RWPE1 (cell line): ENCODE measurements around the gene LEF1.

ENCODE experiments used
- CTCF ChIA-PET: fragments of 350-600 bp; sonication (Branson Sonifier 250); formaldehyde crosslinking; extraction: SDS; loops from one replicate; lab custom pipeline; 2021; lab: Yijun Ruan, JAX
- POLR2A ChIA-PET: fragments of 400-600 bp; formaldehyde crosslinking; extraction: SDS; loops from one replicate; lab custom pipeline; 2020; ENCODE audit warnings: antibody characterized with exemption; ENCODE audit not compliant: low non-redundant PET; lab: Yijun Ruan, JAX
- DNase-seq: peaks from one replicate; pipeline ENCODE4 v3.0.0; 2012; ENCODE audit warnings: low spot score
- H3K27ac ChIP-seq: fragments of 450-650 bp; 2 replicates; pipeline ENCODE4 v1.5.1; 2017
- TF ChIP-seq, protein P1 (sequence below): fragments of 450-650 bp; conservative IDR thresholded peaks from 2 replicates; pipeline ENCODE4 v1.5.1; 2017; ENCODE audit warnings: low read depth, mild to moderate bottlenecking

Gene LEF1

DNA sequence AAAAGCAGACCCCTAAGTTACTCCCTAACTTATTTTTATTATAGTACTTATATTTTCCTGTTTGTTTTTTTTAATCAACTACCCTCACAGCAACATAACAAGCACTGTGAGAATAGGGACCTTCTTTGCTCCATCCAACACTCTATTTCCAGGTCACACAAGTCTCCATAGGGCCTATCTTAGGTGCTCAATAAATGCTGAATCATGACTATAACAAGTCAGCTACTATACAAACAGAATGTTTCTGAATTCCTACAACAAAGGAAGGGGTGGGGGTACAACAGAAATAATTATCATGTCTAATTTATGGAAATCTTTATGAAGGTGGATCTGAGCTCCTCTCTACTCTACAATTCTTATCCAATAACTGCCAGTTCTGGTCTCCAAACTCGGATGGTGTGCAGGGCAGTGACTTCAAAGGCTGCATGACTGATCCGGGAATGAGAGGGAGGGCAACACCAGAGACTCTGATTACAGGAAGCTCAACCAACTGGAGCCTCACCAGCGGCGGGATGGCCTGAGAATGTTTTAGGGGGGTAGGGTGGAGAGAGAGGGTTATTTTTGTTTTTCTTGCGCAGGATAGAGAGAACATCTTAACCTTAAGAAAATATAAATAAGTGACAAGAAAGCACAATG, 107.9 kb downstream of the LEF1 start:
- TF ChIP-seq, protein P1, sequence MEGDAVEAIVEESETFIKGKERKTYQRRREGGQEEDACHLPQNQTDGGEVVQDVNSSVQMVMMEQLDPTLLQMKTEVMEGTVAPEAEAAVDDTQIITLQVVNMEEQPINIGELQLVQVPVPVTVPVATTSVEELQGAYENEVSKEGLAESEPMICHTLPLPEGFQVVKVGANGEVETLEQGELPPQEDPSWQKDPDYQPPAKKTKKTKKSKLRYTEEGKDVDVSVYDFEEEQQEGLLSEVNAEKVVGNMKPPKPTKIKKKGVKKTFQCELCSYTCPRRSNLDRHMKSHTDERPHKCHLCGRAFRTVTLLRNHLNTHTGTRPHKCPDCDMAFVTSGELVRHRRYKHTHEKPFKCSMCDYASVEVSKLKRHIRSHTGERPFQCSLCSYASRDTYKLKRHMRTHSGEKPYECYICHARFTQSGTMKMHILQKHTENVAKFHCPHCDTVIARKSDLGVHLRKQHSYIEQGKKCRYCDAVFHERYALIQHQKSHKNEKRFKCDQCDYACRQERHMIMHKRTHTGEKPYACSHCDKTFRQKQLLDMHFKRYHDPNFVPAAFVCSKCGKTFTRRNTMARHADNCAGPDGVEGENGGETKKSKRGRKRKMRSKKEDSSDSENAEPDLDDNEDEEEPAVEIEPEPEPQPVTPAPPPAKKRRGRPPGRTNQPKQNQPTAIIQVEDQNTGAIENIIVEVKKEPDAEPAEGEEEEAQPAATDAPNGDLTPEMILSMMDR, result no peak
- no peak for DNase-seq
- ChIA-PET CTCF (interaction anchor here (0.6 to 0.7 kb wide), 2 partner anchors 142 to 514 kb away, joined by 3 to 4 read pairs; no protein-coding TSS in a partner anchor), POLR2A (no interaction called here)
- H3K27ac ChIP-seq, result no peak overlapping the region

DNA sequence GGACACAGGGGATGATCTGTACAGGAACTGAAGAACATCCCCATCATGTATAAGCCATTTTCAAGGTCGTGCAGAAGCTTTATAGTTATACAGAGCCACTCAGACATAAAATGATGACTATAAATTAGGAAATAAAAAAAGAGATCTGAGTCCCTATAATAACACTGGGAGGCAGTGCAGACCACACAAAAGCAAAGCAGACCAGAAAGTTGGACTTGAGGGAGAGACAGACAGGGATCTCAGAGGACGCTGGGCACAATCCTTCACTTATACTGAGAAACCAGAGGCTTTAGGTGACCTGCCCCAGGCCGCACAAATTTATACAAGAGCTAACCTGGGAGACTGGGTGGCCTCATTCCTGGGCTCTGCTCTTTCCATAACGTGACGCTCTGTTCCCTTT, 108.6 kb downstream of the LEF1 start:
- ChIA-PET POLR2A (no interaction called here), CTCF (interaction anchor here (0.6 to 0.7 kb wide), 2 partner anchors 511 to 514 kb away, joined by 3 to 4 read pairs; no protein-coding TSS in a partner anchor)
- H3K27ac ChIP-seq, result no peak overlapping the region
- peak; percentile 53 for DNase-seq
- TF ChIP-seq, protein P1, result no peak

DNA sequence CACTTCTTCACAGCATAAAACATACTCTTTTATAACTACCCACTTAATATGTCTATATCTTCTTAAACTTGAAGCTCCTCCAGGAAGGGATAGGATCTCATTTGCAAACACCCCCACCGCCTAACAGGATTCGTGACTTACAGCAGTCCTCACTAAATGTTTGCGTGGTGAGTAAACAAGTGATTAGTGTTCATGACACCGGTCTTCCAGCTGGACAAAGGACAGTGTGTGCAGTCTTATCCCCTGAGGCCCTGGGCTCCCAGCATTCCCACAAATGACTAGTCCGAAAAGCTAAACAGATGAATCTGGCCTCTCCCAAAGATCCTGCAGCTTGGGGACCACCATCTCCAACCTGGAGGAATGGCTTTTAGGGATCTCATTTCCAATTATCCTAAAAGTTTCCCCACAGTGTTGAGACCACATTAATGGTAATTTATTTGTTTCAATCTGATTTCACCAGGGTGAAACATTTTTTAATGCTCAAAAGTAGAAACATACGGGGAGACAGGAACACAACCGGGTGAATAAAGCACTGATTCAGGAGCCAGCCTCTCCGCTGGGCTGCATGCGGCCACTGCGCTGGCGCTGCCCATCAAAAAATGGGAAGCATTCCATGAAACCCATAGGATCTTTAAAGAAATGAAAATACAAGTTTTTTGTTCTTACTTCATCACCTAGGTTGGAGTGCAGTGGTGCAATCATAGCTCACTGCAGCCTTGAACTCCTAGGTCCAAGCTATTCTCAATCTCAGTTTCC, 109.9 kb downstream of the LEF1 start:
- peak; percentile 68 for DNase-seq
- CTCF ChIA-PET, result interaction anchor here (0.7 kb wide), 1 partner anchor 515 kb away, joined by 3 read pairs; no protein-coding TSS in a partner anchor

DNA sequence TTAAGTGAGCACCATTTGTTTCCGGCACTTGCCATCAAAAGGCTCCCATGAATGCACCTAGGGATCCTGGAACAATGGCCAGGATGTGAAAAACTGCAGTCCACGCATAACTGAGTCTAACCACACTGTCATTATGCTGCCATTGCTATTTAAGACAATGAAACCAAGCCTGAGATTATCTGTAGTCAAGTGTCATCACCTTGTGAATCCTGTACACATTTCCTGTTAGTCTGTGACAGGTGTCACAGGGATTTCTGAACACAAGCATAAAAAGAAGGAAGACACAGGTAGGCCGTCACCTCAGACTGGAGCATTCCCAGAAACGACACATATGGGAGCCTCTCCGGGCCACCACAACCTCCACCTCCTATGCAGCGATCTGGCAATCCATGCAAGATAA, 112.3 kb downstream of the LEF1 start:
- TF ChIP-seq, protein P1, result no peak
- POLR2A ChIA-PET, result no interaction called here
- H3K27ac ChIP-seq, result no peak overlapping the region
- no peak for DNase-seq
- CTCF ChIA-PET, result no interaction called here

More for the DNA sequence above, 109.9 kb downstream of the LEF1 start:
- POLR2A ChIA-PET, result no interaction called here
- TF ChIP-seq, protein P1, result no peak
- no peak overlapping the region for H3K27ac ChIP-seq

DNA sequence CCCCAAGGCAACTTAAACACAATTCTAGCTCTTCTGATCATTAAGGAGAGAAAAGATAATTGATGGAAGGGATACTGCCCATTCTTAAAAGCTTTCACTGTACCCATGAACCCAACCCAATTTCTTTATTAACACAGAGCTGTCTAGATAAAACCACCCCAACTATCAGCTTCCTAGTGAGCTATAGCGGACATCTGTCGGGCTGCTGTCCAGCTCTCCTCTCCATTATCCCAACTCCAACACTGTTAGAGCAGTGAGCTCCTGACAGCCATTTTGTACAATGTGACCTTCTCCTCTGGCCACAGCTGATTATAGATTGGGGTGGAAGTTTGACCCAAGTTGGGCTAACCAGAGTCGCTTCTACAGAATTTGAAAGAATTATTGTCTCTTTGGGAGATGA, 112.9 kb downstream of the LEF1 start:
- CTCF ChIA-PET, result no interaction called here

DNA sequence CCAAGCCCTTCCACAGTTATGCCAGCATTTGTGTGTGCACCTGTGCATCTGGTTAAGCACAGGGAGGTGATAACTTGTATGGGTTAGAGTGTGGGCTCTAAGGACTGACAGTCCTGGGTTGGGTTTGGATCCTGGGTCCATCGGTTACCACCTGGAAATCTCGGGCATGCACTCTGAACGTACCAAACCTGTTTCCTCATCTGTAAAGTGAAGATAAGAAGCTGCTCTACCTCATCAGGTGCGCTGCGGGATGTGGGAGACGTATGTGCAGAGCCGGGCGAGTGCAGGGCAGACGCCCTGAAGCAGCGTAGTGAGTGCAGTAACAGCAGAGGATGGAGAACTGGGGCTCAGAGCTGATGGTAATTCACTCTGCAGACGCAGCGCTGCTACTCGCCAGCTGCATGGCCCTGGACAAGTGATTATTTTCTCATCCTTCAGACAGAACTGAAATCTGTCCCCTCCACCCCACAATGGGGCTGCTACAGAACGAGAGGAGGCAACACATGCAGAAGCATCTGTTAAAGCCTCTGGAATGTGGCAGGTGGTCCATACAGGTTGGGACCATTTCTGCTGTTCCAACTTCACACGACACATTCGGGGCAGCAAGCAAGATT, 114.6 kb downstream of the LEF1 start:
- TF ChIP-seq, protein P1, result no peak
- no peak for DNase-seq
- H3K27ac ChIP-seq, result no peak overlapping the region
- POLR2A ChIA-PET, result no interaction called here
- CTCF ChIA-PET, result no interaction called here

More for the DNA sequence above, 112.9 kb downstream of the LEF1 start:
- DNase-seq, result no peak
- TF ChIP-seq, protein P1, result no peak
- H3K27ac ChIP-seq, result no peak overlapping the region
- POLR2A ChIA-PET, result no interaction called here
